ENCODE measurements around the gene ANKHD1. TPM values are rescaled to one million over a fixed set of nuclear protein-coding genes. Genes with fewer than 3 reads are reported as not detected.

The ANKHD1 gene
- total RNA-seq, 4 donors from 2014 or later, result 106 to 200 (median 161) TPM

DNA sequence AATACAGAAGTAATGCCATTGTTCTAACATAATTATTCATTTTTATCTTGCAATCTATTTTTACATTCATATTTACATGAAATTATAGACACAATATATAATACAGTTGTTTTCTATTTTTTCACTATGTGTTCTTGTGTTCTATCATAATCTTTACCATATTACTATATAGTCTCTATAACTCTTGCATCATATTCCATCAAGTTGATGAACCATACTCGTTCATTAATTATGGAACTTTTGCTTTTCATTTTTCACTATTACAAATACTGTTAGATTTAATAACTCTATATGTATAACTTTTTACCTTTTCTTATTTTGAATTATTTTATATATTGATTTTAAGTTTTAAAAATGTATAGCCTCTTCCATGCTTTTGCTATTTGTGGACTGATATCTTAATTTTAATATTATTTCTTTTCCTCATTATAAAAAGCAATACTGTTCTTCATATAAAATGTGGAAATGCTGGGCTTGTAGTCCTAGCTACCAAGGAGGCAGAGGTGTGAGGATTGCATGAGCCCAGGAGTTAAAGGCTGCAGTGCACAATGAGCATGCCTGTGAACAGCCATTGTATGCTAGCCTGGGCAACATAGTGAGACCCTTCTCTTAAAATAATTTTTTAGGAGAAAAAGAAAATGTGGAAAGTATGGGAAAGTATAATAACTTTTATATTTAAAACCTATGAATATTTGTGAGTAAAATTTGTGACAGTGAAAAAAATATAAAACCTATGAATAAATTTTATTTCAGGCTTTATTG, 65.5 kb downstream of the ANKHD1 start:
- DNase-seq, result no peak
- Histone ChIP-seq H3K27me3 (no peaks in the 10 kb centered on the region), H3K27ac (no peak overlapping the region), H3K36me3 (no peaks in the 10 kb centered on the region), H3K4me1 (no peaks in the 10 kb centered on the region), H3K4me3 (no peak overlapping the region), H3K9me3 (no peaks in the 10 kb centered on the region)
- intact Hi-C loops (cut with DNase I; ENCODE audit: low total_unique reads), result no loop called here
- TF ChIP-seq POLR2A (IDR thresholded peaks at IDR 0.05), result no peak

DNA sequence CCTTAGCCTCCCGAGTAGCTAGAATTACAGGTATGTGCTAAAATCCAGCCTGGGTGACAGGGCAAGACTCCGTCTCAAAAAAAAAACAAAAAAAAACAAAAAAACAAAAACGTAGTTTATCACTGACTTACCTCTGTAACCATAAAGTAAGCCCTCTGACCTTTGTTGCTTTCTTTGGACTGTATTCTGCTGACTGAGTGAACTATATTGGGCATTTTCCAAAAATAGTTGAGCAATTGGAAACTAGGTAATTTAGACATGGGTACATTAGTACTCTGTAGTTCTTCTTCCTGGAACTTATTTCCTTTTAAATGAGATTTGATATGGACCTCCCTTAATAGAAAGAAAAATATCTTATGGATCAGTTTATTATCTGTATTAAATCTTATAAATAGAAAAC, 66.6 kb downstream of the ANKHD1 start:
- intact Hi-C loops (cut with DNase I; ENCODE audit: low total_unique reads), result no loop called here
- Histone ChIP-seq H3K4me3 (no peak overlapping the region), H3K27ac (no peak overlapping the region), H3K36me3 (no peaks in the 10 kb centered on the region), H3K9me3 (no peaks in the 10 kb centered on the region), H3K4me1 (no peaks in the 10 kb centered on the region), H3K27me3 (no peaks in the 10 kb centered on the region)
- DNase-seq, result no peak
- no peak for TF ChIP-seq POLR2A (IDR thresholded peaks at IDR 0.05)
- TF ChIP-seq, protein P1, sequence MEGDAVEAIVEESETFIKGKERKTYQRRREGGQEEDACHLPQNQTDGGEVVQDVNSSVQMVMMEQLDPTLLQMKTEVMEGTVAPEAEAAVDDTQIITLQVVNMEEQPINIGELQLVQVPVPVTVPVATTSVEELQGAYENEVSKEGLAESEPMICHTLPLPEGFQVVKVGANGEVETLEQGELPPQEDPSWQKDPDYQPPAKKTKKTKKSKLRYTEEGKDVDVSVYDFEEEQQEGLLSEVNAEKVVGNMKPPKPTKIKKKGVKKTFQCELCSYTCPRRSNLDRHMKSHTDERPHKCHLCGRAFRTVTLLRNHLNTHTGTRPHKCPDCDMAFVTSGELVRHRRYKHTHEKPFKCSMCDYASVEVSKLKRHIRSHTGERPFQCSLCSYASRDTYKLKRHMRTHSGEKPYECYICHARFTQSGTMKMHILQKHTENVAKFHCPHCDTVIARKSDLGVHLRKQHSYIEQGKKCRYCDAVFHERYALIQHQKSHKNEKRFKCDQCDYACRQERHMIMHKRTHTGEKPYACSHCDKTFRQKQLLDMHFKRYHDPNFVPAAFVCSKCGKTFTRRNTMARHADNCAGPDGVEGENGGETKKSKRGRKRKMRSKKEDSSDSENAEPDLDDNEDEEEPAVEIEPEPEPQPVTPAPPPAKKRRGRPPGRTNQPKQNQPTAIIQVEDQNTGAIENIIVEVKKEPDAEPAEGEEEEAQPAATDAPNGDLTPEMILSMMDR (IDR thresholded peaks at IDR 0.05), result no peak

DNA sequence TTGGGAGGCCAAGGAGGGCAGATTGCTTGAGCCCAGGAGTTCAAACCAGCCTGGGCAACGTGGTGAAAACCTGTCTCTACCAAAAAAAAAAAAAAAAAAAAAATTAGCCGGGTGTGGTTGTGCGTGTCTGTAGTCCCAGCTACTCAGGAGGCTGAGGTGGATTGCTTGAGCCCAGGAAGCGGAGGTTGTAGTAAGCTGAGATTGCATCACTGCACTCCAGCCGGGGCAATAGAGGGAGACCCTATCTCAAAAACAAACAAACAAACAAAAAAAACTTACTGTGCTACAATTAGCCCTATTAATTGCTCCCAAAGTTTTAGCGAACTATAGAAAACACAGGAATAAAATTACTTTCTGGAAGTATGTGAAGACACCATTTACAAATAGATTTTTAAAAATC, 67.6 kb downstream of the ANKHD1 start:
- intact Hi-C loops (cut with DNase I; ENCODE audit: low total_unique reads), result no loop called here
- DNase-seq, result no peak
- no peaks in the 10 kb centered on the region for H3K27me3 ChIP-seq
- TF ChIP-seq, protein P1 (IDR thresholded peaks at IDR 0.05), result no peak
- TF ChIP-seq POLR2A (IDR thresholded peaks at IDR 0.05), result no peak
- H3K4me1 ChIP-seq, result no peaks in the 10 kb centered on the region
- no peak overlapping the region for H3K27ac ChIP-seq
- H3K36me3 ChIP-seq, result no peaks in the 10 kb centered on the region
- H3K4me3 ChIP-seq, result no peak overlapping the region
- H3K9me3 ChIP-seq, result no peaks in the 10 kb centered on the region

DNA sequence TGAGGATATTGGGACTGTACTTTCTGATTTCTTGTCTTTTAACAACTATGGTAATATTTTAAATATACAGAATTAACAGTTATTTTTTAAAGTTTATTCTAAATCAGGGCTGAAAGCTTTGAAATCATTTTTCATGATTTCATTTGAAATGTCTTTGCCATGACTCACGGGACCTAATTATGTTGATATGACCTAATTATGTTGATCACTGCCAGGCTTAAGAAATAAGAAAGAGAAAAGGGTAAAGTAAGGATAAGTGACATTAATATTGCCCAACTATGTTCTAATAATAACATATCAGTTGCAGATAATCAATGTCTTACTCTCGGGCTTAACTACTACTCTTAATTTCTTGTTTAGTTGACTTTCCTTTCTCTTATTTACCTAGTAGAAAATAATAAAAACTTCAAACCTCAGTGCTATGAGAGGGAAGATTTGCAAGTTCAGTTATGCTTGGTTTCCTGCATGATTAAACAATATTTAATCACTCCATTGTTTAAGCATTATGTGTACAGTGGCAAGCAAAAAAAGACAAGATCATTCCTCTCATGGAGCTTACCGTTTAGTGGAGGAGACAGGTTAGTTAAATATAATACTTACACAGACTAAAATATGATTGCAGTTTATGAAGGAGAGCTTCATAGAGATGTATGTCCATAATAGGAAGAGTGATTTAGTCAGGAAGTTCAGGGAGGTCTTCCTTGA, 78.8 kb downstream of the ANKHD1 start:
- intact Hi-C loops (cut with DNase I; ENCODE audit: low total_unique reads), result no loop called here
- H3K4me3 ChIP-seq, result no peak overlapping the region
- H3K27ac ChIP-seq, result no peak overlapping the region
- H3K27me3 ChIP-seq, result no peaks in the 10 kb centered on the region
- no peak for TF ChIP-seq POLR2A (IDR thresholded peaks at IDR 0.05)
- TF ChIP-seq, protein P1 (IDR thresholded peaks at IDR 0.05), result no peak
- no peaks in the 10 kb centered on the region for H3K4me1 ChIP-seq
- DNase-seq, result no peak
- H3K9me3 ChIP-seq, result no peaks in the 10 kb centered on the region
- H3K36me3 ChIP-seq, result no peaks in the 10 kb centered on the region

DNA sequence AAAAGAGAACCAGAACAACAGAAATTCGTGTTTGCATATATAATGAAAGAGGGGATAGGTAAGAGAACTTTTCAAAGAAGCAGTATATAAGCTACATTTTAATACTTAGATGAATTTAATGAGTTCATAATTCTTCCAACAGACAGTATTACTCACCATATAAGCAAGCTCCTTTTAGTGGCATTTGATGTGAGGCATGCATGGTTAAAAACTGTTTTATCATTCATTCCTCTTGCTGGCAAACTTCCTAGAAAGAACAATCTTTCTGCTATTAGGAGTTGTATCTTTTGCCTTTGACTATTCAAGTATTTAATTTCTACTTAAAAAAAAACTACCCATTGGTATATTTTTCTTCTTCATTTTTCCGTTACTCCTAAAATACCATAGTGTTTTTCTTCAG, 80.1 kb downstream of the ANKHD1 start:
- H3K27ac ChIP-seq, result no peak overlapping the region
- H3K4me3 ChIP-seq, result no peak overlapping the region
- intact Hi-C loops (cut with DNase I; ENCODE audit: low total_unique reads), result no loop called here
- no peaks in the 10 kb centered on the region for H3K9me3 ChIP-seq
- H3K4me1 ChIP-seq, result no peaks in the 10 kb centered on the region
- no peak for DNase-seq
- H3K36me3 ChIP-seq, result no peaks in the 10 kb centered on the region
- no peaks in the 10 kb centered on the region for H3K27me3 ChIP-seq
- no peak for TF ChIP-seq POLR2A (IDR thresholded peaks at IDR 0.05)
- TF ChIP-seq, protein P1 (IDR thresholded peaks at IDR 0.05), result no peak

Measured in uterus (tissue), 4 donors.